DMS 273 treated with DMSO at 0.1 percent for 48 hours (cell line): ENCODE data around the gene SHISA5.

Source experiments
- DNase-seq: peaks from one replicate; lab custom pipeline; 2025; lab: John Stamatoyannopoulos, UW

Gene SHISA5

DNA sequence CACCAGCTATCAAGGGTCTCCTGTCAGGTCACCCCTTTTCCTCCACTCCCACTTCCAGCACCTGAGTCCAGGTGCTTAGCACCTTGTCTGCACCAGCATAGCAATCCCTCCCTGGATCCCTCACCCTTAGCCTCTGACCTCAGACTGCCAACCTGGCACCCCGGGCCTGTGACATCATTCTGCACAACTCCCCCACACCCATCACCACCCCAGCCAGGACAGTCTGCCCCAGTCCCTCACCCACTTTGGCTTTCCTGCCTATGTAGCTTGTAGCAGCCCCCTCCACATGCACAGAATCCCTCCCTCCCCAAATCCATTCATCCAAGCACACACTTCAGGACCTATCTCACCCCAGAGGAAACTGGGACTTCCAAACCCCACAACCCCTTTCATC lies 73.3 kb downstream of the SHISA5 start:
- DNase-seq: no peak

DNA sequence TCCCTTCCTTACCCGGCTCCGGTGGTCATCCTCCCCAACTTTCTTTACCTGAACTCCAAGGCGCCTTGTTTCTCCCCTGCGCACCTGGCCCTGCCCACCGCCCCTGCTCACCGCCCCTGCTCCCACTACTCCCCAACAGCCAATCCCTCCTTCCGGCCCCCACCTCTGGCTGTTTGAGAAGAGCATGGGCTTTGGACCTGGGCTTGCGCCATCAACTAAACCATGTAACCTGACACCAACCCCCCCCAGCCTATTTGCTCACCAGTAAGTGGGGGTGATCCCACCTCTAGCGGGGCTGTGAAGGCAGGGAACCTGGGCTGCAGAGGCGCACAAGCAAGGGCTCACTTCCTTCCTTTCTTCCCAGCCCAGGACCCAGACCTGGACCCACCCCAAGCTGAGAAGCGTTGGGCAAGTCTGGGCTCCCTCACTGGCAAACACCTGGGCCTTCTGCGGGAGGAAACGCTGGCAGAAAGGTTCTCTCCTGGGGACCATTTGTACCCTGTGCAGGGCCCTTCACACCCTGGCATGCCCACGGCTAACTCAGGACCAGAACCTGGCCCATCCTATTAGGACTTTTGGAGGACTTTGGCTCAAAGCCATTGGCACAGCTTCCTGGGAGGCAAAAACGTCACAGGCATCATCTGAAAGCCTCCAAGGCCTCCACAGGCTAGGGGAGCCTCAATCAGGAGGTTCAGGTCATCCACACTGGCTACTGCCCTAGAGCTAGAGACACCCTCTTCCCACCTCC lies 73.8 kb downstream of the SHISA5 start, which contains the start of gene PLXNB1:
Gene PLXNB1, minus strand, starts transcription at position 127 of the 748 bp plus-strand sequence. CDS start 5,475 bp downstream, outside the sequence.
- DNase-seq: no peak

DNA sequence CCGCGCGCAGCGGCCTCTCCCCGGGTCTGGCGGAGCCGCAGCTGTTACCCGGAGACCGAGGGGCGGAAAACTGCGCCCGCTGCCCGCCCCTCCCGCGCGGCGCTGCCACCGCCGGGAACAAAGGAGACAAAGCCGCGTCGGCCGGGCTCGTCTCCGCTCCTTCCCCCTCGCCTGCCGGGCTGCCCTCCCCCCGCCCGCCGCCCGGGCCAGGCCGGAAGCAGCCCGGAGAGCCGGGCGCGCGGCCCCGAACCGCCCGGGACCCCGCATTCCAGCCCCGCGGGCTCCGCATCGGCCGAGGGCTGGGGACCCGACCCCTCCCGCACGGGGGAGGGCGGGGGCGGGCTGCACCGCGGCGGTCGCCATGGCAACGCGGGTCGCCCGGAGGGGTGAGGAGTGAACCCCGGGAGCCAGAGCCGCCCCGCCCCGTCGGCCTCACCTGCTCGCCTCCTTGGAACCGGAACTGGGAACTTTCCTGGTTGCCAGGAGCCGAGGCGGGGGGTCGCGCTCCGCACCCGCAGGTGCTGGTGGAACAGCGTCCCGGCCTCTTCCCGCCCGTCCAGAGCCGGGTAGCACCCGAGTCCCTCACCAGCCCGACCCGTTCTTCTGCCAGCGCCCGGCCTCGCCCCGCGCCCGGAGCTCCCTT lies 74.5 kb downstream of the SHISA5 start:
- DNase-seq: no peak

DNA sequence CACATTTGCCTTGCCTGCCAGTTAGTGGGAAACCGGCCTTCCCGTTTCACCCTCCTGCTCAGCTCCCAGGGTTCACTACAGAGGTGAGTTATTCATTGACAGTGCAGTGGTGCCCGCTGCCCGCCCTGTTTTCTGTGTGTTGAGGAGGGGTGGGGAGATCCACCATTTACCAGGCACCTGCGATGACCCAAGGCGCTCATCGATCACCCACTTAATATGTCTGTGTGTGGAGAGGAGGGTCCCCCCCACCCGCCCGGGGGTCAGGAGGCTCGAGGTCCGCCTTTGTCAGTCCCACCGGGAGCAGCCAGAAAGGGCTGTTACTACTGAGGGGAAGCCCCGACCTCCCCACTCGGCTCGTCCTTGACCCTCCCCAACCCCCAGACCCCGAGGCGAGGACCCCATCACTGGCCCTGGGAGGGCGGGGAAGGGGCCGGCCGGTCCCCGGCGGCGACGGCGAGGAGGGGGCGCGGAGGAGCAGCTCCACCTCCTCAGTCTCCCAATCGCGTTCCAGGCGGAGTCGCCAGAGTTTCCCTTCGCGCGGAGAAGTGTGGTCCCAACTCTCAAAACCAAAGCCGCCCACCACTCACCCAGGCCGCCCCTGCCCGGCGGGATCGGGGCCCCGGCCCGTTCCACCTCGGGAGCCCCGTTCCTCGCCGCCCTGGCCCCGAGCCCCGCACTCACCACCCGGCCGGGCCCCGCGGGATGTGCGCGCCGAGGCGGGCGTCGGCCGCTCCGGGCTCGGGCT lies 75.2 kb downstream of the SHISA5 start:
- DNase-seq: no peak

DNA sequence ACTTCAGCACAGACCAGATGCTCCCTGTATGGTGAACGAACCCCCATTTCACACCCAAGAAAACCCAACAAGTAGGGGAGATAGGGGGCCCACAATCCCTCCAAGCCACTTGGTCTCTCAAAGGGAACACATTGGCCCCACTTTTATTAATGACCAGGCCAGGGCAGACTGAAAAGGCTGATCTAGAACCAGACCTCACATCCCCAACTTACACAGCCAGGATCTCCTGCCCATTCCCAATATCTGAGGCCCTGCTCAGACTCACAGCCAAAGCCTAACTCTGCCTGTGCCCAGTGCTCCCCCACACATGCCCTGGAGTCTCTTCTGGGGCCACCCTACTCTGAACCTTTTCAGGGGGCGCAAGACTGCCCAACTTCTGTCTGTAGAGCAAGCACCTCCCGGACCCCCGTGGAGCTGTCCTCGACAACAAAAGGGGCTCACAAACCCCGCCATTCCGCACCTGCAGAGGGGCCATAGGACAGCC lies 75.8 kb downstream of the SHISA5 start:
- DNase-seq: no peak

DNA sequence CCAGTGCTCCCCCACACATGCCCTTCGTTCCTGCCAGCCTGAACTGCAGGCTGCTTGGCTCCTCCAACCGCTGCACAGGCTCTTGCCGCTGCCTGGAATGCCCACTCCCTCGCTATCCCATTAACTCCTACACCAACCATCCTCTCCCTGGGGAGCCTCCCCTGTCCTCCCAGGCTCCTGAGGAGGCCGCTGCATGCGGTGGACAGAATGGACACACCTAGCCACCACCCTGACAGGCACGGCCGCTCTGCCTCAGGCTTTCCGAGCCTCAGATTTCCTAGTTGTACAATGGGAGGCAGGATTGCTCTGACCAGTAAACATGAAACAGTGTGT lies 76.4 kb downstream of the SHISA5 start:
- DNase-seq: no peak

DNA sequence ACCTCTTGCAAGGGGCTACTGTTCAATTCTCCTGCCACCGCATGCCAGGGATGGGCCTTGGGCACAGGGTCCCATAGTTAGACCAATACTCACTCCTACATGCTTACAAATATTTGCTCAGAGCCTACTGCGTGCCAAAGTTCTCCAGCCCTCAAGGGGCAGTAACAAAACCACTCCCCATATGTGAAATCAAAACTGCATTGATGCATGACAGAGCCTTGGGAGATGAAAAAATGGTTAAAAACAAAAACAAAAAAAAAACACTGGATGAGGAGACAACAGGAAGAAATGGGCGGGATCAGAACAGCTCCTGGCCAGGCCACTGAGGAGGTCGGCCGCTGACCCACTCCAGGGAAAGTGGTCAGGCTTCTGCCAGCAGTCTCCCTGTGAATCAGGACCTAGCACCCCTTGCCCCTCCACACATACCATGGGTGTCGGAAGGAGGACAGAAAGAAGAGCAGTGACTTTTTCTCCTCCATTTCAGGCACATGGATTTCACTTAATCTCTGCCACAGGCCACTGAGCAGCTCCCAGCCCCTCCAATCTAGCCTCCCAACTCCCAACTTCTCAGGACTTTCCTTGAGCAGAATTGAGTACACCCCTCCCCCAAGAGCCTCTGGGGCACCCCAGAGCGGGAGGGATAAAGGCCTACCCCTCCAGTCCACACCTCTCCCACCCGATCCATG lies 76.9 kb downstream of the SHISA5 start:
- DNase-seq: no peak

DNA sequence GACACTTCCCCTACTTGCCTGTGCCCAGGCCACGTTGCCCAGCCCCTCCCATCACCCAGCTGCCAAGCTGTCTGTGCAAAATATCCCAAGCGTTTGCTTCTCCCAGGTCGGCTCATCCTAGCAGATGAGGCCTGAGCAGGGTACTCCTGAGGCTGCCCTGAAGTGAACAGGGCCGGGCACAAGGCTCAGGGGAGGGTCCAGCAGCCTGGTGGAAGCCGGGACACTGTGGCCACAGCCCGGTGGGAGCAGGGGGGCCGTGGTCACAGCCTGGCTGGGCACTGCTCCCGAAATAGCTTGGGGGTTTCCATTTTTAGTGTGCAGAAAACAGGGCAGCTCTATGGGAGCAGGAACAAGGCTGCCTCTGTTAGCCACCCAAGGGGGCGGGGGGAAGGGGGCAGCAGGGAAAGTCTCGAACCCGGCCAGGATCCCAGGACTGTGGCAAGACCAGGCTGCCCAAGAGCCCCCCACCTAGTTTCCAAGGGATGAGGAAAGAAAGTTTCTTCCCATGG lies 77.5 kb downstream of the SHISA5 start:
- no peak for DNase-seq

DNA sequence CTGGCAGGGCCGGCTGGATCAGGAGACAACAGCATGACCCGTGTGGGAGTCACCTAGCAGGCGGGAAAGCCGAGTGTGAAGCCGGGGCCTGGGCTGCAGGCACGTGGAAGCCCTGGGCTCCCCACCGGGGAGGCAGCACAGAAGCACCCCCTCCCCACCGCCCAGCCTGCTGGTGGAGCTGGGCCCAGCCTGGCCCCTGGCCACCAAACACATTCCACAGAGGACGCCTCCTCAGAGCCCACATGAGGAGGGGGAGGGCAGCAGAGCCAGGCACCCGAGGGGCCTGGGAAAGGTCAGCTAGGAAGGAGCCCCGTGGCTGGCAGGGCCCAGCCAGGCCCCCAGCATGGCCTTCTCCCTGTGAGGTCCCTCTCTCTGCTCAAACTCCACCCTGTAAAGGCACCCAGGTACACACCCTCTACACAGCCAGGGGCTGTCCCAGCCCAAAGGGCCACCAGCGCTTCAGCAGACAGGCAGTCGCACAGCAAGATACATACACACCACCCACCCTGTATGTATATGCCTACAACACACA lies 78.6 kb downstream of the SHISA5 start:
- no peak for DNase-seq

DNA sequence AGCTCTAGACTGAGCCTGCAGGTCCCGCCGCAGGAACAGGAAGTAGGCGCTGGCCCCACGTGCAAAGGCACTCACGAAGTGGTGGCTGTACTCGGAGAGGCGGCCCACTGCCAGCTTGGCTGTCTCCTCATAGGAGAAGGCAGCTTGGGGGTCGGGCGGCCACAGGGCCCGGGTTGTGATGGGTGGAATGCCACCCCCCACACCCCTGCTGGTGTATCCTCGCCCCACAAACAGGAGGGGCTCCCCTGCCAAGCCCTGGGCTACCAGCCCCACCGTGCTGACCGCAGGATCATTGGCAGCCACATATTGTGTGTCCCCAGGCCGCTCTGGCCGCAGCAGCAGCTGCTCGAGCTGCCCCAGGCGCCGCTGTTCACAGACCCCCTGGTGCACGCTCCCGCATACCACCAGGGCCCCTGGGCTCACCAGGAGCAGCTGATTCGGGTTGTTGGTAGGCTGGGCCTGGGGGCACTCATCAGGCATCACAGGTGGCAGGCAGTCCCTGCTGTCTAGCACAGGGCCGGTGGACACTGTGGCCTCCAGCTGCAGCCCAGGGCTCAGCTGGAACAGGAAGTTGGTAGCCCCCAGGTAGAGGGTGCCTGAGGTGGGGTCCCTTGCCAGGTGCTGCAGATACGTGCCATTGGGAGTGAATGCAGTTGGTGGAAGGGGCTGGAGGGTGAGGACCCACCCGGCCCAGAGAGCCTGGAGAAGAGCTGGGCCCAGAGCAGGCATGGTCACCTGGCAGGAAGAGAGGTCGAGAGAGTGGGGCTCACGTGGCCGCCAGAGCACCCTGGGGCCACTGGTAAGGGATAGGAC lies 79.9 kb downstream of the SHISA5 start:
- DNase-seq: no peak

DNA sequence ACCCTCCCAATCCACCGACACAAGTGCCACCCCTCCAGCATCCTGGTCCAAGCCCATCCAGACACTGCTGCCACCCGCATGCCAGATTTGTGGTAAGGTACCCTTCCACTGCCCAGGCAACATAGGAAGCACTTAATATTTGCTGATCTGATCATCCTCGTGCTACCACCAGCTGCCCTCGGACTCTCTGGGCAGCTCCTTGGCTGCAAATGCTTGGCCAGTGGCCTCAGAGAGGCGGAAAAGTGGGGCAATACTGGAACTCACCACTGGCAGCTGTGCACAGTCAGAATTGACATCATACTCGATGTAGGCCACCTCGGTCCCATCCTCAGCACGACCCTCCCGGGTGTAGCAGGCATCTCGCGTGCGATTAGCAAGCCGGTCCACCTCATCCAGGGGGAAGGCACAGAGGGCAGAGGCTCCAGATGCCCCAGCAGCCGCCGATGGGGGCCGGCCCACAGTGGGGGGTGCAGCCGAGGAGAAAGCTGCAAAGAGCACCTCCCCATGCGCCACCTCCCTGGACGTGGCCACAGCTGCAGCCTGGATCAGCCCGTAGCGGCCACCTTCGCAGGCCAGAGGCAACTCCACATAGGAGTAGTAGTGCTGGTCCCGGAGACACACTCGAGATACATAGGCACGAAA lies 80.6 kb downstream of the SHISA5 start:
- DNase-seq: no peak

DNA sequence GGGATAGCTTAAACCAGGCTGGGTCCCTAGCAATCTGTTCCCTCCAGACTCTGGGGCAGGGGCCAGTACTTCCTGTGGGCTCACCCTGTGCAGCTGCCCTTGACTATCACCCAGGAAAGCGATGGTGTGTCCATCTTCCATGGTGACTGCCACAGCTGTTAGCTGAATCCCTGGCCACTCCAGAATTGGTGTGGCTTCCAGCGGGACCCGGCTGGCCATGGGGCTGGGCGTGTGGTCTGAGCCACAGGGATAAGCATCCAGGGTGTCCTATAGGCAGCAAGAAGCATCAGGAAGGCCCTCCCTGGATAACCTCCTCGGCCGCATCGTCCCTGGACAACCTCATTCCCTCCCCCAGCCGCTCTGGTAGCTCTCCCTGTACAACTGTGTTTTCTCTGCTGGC lies 81.3 kb downstream of the SHISA5 start:
- no peak for DNase-seq

DNA sequence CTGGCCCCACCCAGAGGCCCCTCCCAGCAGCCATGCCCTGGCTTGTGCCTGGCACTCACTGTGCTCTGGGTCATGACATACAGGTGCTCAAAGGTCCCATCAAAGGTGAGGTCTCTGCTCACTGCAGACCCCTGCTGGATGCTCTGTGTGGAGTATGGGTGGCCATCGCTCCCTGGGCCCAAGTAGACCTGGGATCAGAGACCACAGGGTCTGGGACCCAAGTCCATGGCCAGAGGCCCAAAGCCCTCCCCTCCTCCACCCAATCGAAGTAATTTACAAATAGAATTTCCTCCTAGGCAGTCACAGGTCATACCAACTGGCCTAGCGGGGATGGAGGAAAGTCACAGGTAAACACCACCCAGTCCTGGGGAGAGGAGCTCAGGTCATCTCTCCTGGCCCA lies 81.7 kb downstream of the SHISA5 start:
- DNase-seq: no peak

DNA sequence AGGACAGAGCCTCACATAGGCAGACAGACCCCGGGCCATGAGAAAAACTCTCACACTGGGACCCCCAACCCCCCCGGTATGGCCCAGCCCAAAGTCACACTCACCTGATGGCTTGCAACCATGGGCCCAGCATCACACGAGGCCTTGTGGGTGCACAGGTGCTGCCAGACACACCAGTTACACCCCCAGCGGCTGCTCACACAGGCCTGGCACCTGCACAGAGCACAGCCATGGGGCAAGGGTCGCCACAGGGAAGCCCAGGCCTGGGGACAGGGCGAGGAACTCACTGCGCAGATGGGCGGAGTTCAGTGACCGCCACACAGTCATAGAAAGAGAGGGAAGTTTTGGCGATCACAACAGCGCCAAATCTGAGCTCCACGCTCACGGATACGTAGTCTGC lies 83.4 kb downstream of the SHISA5 start:
- DNase-seq: no peak

DNA sequence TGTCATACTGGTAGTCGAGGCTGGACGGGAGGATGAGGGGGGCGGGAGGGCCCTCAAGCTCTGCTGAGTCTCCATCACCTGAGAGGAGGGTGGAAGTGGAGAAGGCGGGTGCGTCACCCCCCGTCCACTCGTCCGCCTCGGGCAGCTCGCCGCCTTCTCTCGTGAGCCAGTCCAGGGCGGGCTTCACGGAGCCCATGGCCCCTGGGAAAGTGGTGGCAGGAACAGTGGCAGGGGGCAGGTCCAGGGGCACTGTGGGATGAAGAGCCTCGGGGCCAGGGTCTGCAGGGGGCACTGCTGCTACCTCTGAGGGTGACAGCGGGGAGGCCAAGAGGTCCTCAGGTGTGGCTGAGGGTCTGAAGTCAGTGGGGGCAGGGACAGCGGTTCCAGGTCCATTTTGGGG lies 84.4 kb downstream of the SHISA5 start:
- no peak for DNase-seq

DNA sequence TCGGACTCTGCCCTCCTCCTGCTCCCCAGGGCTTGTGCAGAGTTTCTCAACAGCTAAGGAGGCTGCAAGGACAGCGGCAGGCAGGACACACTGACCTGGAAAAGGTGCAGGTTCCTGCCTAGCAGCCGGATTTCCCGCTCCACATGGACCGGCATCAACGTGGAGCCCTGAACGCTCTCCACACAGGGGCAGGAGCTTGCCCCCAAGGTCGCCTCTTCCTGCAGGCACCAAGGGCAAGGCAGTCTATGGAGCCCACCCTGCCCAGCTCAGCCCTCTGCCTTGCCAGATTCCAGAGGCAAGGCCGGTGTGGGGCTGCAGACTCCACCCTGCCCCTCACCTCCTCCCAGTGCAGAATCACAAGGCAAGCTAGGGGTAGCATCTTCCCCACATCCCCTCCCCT lies 84.8 kb downstream of the SHISA5 start:
- DNase-seq: no peak

DNA sequence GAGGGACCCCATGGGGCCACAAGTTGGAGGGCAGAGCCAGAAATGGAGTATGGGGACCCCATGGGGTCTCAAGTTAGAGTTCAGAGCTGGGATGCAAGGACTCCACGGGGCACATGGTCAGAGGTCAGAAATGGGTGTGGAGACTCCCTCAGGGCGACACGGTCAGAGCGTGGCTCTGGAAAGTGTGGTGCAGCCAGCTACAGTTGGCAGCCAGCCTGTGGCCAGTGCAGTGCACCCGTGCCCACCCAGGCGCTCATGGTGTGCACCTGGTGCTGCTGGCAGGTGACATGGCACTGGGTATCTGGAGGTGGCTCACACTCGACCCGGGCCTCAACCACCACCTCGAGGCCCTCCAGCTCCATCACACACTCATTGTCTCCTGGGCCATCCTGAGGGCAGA lies 85.3 kb downstream of the SHISA5 start:
- DNase-seq: no peak

DNA sequence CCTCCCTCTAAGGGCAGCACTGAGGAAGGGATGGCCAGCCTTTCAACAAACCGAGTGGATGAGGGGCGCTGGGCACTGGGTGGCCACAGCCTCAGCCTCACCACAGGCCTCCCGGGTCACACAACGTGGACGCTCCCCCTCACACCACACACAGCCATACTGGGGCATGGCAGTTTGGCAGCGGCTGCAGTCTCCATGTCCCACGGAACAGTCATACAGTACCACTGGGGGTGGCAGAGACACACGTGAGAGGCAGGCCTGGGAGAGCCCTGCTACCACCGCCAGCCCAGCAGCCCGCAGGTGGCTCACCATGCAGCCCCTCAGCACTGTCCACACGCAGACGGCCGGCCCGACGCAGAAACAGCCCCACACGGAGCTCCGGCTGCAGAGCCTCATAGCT lies 85.8 kb downstream of the SHISA5 start:
- no peak for DNase-seq
